ENCODE data around the gene IL3RA.

GRCh38 chrX:1395646-1396216 lies 59.1 kb downstream of the IL3RA start:
- TF ChIP-seq CTCF (IDR thresholded peaks at IDR 0.05; ENCODE audit: low read length), result no peak
- TF ChIP-seq EZH2phosphoT487 (IDR thresholded peaks at IDR 0.05; ENCODE audit: low read length), result no peak

Measured in MM.1S (cell line).